WTC11 (cell line): Measurements from ENCODE around the gene FANCC. TPM values are rescaled to one million over a fixed set of nuclear protein-coding genes. Genes with fewer than 3 reads are reported as not detected.

ENCODE experiments used
- ATAC-seq: fragments of 200-7000 bp; cut with Tn5 transposase; 2 replicates; pipeline ENCODE4 v1.10.0; 2021; ENCODE audit warnings: mild to moderate bottlenecking, moderate library complexity
- CTCF ChIA-PET: fragments of 300-600 bp; sonication (Branson Sonifier 250); formaldehyde crosslinking; loops from one replicate; lab custom pipeline; 2021; ENCODE audit warnings: antibody characterized with exemption; lab: Charles Lee
- POLR2A ChIA-PET: fragments of 350-600 bp; sonication (Branson Sonifier 250); formaldehyde crosslinking; loops from one replicate; lab custom pipeline; 2021; ENCODE audit warnings: antibody characterized with exemption; lab: Charles Lee
- DNase-seq: peaks from one replicate; pipeline ENCODE4 v3.0.0; 2021; ENCODE audit warnings: low spot score
- H3K27ac Mint-ChIP-seq: 2 replicates; pipeline ENCODE4 v1.8.0; 2021; ENCODE audit warnings: mixed read lengths
- H3K27me3 Mint-ChIP-seq: 2 replicates; pipeline ENCODE4 v1.8.0; 2021; ENCODE audit warnings: low read depth, mild to moderate bottlenecking, moderate library complexity, mixed read lengths
- H3K36me3 Mint-ChIP-seq: 2 replicates; pipeline ENCODE4 v1.8.0; 2021; ENCODE audit warnings: mixed read lengths
- H3K4me1 Mint-ChIP-seq: 2 replicates; pipeline ENCODE4 v1.8.0; 2022; ENCODE audit warnings: mixed read lengths
- H3K4me3 Mint-ChIP-seq: 2 replicates; pipeline ENCODE4 v1.8.0; 2021; ENCODE audit warnings: mild to moderate bottlenecking, moderate library complexity, mixed read lengths
- H3K9me3 Mint-ChIP-seq: 2 replicates; pipeline ENCODE4 v1.8.0; 2021; ENCODE audit warnings: mixed read lengths
- CREB1 ChIP-seq: sonication (generic); formaldehyde crosslinking; IDR thresholded peaks from 2 replicates; pipeline ENCODE4 v1.8.0; 2023; ENCODE audit warnings: mild to moderate bottlenecking, missing genetic modification reagents
- JAZF1 ChIP-seq: fragments of 250-450 bp; sonication (Bioruptor Pico); IDR thresholded peaks from 2 replicates; pipeline ENCODE4 v1.9.0; 2021; ENCODE audit warnings: moderate library complexity, mild to moderate bottlenecking, inconsistent platforms
- NFYB ChIP-seq: sonication (generic); formaldehyde crosslinking; conservative IDR thresholded peaks from 2 replicates; pipeline ENCODE4 v1.8.0; 2022; ENCODE audit warnings: low read depth, missing genetic modification reagents
- NR1H2 ChIP-seq: sonication (generic); formaldehyde crosslinking; IDR thresholded peaks from 2 replicates; pipeline ENCODE4 v1.9.0; 2021; ENCODE audit warnings: mild to moderate bottlenecking, moderate library complexity, missing genetic modification reagents
- NR3C1 ChIP-seq: sonication (generic); formaldehyde crosslinking; conservative IDR thresholded peaks from 2 replicates; pipeline ENCODE4 v1.8.1; 2023; ENCODE audit warnings: low read depth, mild to moderate bottlenecking, missing genetic modification reagents
- OVOL2 ChIP-seq: fragments of 250-450 bp; sonication (Bioruptor Pico); IDR thresholded peaks from 2 replicates; pipeline ENCODE4 v1.9.0; 2021; ENCODE audit warnings: mild to moderate bottlenecking, borderline replicate concordance
- PRRX2 ChIP-seq: fragments of 250-450 bp; sonication (Bioruptor Pico); IDR thresholded peaks from 2 replicates; pipeline ENCODE4 v1.8.0; 2021; ENCODE audit warnings: mild to moderate bottlenecking
- SMAD3 ChIP-seq: sonication (generic); formaldehyde crosslinking; IDR thresholded peaks from 2 replicates; pipeline ENCODE4 v1.8.0; 2022; ENCODE audit warnings: missing genetic modification reagents, mild to moderate bottlenecking, borderline replicate concordance
- SP1 ChIP-seq: sonication (generic); formaldehyde crosslinking; conservative IDR thresholded peaks from 2 replicates; pipeline ENCODE4 v1.8.1; 2022; ENCODE audit warnings: missing genetic modification reagents
- TEAD1 ChIP-seq: sonication (generic); formaldehyde crosslinking; IDR thresholded peaks from 2 replicates; pipeline ENCODE4 v1.8.0; 2022; ENCODE audit warnings: mild to moderate bottlenecking, missing genetic modification reagents
- TEAD4 ChIP-seq: sonication (generic); formaldehyde crosslinking; IDR thresholded peaks from 2 replicates; pipeline ENCODE4 v1.8.0; 2022; ENCODE audit warnings: mild to moderate bottlenecking, missing genetic modification reagents
- ZBTB21 ChIP-seq: sonication (generic); formaldehyde crosslinking; IDR thresholded peaks from 2 replicates; pipeline ENCODE4 v1.8.1; 2023; ENCODE audit warnings: mild to moderate bottlenecking, missing genetic modification reagents, borderline replicate concordance
- ZNF232 ChIP-seq: sonication (generic); formaldehyde crosslinking; IDR thresholded peaks from 2 replicates; pipeline ENCODE4 v1.8.0; 2022; ENCODE audit warnings: mild to moderate bottlenecking, missing genetic modification reagents
- ZNF263 ChIP-seq: sonication (generic); formaldehyde crosslinking; IDR thresholded peaks from 2 replicates; pipeline ENCODE4 v1.8.1; 2022; ENCODE audit warnings: low read depth, mild to moderate bottlenecking, moderate library complexity, missing genetic modification reagents
- ZNF396 ChIP-seq: fragments of 250-450 bp; sonication (Bioruptor Pico); IDR thresholded peaks from 2 replicates; pipeline ENCODE4 v1.8.0; 2021; ENCODE audit warnings: mild to moderate bottlenecking, moderate library complexity, borderline replicate concordance
- total RNA-seq: library from RNA; stranded (reverse); gene quantifications from 3 replicates; pipeline ENCODE4 v1.2.3, GENCODE V29; 2021
- TF ChIP-seq, protein P1 (sequence below): sonication (generic); formaldehyde crosslinking; IDR thresholded peaks from 2 replicates; pipeline ENCODE4 v1.8.0; 2022; ENCODE audit warnings: missing genetic modification reagents
- TF ChIP-seq, protein P2 (sequence below): sonication (generic); formaldehyde crosslinking; IDR thresholded peaks from 2 replicates; pipeline ENCODE4 v1.8.1; 2022; ENCODE audit warnings: low read depth, mild to moderate bottlenecking, moderate library complexity, missing genetic modification reagents, borderline replicate concordance
- TF ChIP-seq, protein P3 (sequence below): fragments of 250-450 bp; sonication (Bioruptor Pico); IDR thresholded peaks from 2 replicates; pipeline ENCODE4 v1.9.0; 2021; ENCODE audit warnings: mild to moderate bottlenecking
- TF ChIP-seq, protein P4 (sequence below): fragments of 250-450 bp; sonication (Bioruptor Pico); IDR thresholded peaks from 2 replicates; pipeline ENCODE4 v1.8.0; 2021; ENCODE audit warnings: mild to moderate bottlenecking
- TF ChIP-seq, protein P5 (sequence below): sonication (generic); formaldehyde crosslinking; IDR thresholded peaks from 2 replicates; pipeline ENCODE4 v1.8.1; 2022; ENCODE audit warnings: mild to moderate bottlenecking, moderate library complexity, missing genetic modification reagents
- TF ChIP-seq, protein P6 (sequence below): sonication (generic); formaldehyde crosslinking; IDR thresholded peaks from 2 replicates; pipeline ENCODE4 v1.8.1; 2022; ENCODE audit warnings: missing genetic modification reagents, borderline replicate concordance
- TF ChIP-seq, protein P7 (sequence below): fragments of 250-450 bp; sonication (Bioruptor Pico); conservative IDR thresholded peaks from 2 replicates; pipeline ENCODE4 v1.9.0; 2021; ENCODE audit warnings: mild to moderate bottlenecking

FANCC gene
- total RNA-seq, 1 experiment from 2014 or later, result 10.9 TPM

DNA sequence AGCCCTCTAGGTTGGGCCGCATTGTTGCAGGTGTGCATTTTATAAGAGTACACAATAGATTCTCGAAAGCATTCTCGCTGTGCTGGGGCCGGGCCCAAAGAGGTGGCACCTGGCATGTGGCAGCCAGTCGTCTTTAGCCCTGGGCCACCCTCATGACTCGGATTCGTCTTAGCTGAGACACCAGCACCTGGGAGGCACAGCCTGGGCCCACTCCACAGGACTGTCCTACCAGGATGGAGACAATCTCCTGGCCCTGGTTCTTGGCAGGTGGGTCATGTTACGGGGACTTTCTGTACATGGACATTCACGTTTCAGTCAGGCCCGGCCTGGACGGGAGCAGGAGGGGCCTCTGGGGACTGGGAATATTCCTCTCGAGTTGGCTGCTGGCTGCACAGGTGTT is 212.5 kb downstream of the FANCC start:
- no peaks in the 10 kb centered on the region for H3K9me3 Mint-ChIP-seq
- TF ChIP-seq, protein P1, sequence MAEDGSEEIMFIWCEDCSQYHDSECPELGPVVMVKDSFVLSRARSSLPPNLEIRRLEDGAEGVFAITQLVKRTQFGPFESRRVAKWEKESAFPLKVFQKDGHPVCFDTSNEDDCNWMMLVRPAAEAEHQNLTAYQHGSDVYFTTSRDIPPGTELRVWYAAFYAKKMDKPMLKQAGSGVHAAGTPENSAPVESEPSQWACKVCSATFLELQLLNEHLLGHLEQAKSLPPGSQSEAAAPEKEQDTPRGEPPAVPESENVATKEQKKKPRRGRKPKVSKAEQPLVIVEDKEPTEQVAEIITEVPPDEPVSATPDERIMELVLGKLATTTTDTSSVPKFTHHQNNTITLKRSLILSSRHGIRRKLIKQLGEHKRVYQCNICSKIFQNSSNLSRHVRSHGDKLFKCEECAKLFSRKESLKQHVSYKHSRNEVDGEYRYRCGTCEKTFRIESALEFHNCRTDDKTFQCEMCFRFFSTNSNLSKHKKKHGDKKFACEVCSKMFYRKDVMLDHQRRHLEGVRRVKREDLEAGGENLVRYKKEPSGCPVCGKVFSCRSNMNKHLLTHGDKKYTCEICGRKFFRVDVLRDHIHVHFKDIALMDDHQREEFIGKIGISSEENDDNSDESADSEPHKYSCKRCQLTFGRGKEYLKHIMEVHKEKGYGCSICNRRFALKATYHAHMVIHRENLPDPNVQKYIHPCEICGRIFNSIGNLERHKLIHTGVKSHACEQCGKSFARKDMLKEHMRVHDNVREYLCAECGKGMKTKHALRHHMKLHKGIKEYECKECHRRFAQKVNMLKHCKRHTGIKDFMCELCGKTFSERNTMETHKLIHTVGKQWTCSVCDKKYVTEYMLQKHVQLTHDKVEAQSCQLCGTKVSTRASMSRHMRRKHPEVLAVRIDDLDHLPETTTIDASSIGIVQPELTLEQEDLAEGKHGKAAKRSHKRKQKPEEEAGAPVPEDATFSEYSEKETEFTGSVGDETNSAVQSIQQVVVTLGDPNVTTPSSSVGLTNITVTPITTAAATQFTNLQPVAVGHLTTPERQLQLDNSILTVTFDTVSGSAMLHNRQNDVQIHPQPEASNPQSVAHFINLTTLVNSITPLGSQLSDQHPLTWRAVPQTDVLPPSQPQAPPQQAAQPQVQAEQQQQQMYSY (CRISPR knock-in tag), result no peak
- TF ChIP-seq, protein P2, sequence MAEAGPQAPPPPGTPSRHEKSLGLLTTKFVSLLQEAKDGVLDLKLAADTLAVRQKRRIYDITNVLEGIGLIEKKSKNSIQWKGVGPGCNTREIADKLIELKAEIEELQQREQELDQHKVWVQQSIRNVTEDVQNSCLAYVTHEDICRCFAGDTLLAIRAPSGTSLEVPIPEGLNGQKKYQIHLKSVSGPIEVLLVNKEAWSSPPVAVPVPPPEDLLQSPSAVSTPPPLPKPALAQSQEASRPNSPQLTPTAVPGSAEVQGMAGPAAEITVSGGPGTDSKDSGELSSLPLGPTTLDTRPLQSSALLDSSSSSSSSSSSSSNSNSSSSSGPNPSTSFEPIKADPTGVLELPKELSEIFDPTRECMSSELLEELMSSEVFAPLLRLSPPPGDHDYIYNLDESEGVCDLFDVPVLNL (CRISPR knock-in tag), result no peak
- TF ChIP-seq TEAD1 (CRISPR knock-in tag), result no peak
- TF ChIP-seq, all 79 proteins: peak for 0
- Mint-ChIP-seq H3K27ac (0 out of 2 replicates have a peak overlapping the region, but pooled peaks have one; percentile 7), H3K4me1 (peaks cover 13% of the 10 kb centered on the region), H3K27me3 (no peaks in the 10 kb centered on the region), H3K36me3 (0 out of 2 replicates have a peak, but pooled peaks cover 4% of the 10 kb centered on the region), H3K4me3 (no peak overlapping the region)
- CTCF ChIA-PET, result interaction anchor here (4.0 kb wide), 1 partner anchor 27 kb away, joined by 25 read pairs; no protein-coding TSS in a partner anchor
- no peak for DNase-seq
- POLR2A ChIA-PET, result no interaction called here
- no peak for ATAC-seq

DNA sequence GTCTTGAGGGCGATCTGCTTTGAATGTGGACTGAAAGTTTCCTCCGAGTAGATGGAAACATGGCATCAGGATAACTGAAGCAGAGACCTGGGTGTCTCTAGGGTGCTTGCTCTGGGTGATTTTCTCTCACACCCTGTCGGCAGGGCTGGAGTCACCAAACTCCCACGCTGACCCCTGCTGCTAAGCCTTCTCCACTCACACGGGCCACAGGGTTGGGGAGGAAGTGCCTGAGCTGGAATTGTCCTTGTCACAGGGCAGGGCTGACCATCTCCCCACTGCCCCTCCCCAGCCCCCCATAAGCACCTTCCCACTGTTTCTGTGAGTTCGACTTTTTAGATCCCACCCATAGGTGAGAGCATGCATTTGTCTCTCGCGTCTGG is 212.9 kb downstream of the FANCC start:
- Mint-ChIP-seq H3K27me3 (no peaks in the 10 kb centered on the region), H3K9me3 (no peaks in the 10 kb centered on the region), H3K36me3 (0 out of 2 replicates have a peak, but pooled peaks cover 4% of the 10 kb centered on the region), H3K4me1 (peaks cover 13% of the 10 kb centered on the region), H3K4me3 (no peak overlapping the region), H3K27ac (0 out of 2 replicates have a peak overlapping the region, but pooled peaks have one; percentile 7)
- CTCF ChIA-PET, result interaction anchor here (0.6 to 4.0 kb wide), 3 partner anchors 12 to 27 kb away, joined by 3 to 25 read pairs (median 17); no protein-coding TSS in a partner anchor
- POLR2A ChIA-PET, result no interaction called here
- ATAC-seq (no peak), DNase-seq (no peak)
- TF ChIP-seq ZNF232 (CRISPR knock-in tag), result no peak
- no peak for TF ChIP-seq SMAD3 (CRISPR knock-in tag)
- TF ChIP-seq, protein P3, sequence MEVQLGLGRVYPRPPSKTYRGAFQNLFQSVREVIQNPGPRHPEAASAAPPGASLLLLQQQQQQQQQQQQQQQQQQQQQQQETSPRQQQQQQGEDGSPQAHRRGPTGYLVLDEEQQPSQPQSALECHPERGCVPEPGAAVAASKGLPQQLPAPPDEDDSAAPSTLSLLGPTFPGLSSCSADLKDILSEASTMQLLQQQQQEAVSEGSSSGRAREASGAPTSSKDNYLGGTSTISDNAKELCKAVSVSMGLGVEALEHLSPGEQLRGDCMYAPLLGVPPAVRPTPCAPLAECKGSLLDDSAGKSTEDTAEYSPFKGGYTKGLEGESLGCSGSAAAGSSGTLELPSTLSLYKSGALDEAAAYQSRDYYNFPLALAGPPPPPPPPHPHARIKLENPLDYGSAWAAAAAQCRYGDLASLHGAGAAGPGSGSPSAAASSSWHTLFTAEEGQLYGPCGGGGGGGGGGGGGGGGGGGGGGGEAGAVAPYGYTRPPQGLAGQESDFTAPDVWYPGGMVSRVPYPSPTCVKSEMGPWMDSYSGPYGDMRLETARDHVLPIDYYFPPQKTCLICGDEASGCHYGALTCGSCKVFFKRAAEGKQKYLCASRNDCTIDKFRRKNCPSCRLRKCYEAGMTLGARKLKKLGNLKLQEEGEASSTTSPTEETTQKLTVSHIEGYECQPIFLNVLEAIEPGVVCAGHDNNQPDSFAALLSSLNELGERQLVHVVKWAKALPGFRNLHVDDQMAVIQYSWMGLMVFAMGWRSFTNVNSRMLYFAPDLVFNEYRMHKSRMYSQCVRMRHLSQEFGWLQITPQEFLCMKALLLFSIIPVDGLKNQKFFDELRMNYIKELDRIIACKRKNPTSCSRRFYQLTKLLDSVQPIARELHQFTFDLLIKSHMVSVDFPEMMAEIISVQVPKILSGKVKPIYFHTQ (CRISPR knock-in tag), result no peak
- TF ChIP-seq ZNF263, result no peak
- TF ChIP-seq SP1 (CRISPR knock-in tag), result no peak
- no peak for TF ChIP-seq NR3C1 (CRISPR knock-in tag)
- TF ChIP-seq ZBTB21, result no peak
- no peak for TF ChIP-seq ZNF396 (CRISPR knock-in tag)
- TF ChIP-seq, protein P4, sequence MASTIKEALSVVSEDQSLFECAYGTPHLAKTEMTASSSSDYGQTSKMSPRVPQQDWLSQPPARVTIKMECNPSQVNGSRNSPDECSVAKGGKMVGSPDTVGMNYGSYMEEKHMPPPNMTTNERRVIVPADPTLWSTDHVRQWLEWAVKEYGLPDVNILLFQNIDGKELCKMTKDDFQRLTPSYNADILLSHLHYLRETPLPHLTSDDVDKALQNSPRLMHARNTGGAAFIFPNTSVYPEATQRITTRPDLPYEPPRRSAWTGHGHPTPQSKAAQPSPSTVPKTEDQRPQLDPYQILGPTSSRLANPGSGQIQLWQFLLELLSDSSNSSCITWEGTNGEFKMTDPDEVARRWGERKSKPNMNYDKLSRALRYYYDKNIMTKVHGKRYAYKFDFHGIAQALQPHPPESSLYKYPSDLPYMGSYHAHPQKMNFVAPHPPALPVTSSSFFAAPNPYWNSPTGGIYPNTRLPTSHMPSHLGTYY (CRISPR knock-in tag), result no peak
- no peak for TF ChIP-seq NR1H2 (CRISPR knock-in tag)
- TF ChIP-seq CREB1 (CRISPR knock-in tag), result no peak
- TF ChIP-seq JAZF1 (CRISPR knock-in tag), result no peak
- no peak for TF ChIP-seq TEAD4
- TF ChIP-seq PRRX2 (CRISPR knock-in tag), result no peak
- TF ChIP-seq, protein P5, sequence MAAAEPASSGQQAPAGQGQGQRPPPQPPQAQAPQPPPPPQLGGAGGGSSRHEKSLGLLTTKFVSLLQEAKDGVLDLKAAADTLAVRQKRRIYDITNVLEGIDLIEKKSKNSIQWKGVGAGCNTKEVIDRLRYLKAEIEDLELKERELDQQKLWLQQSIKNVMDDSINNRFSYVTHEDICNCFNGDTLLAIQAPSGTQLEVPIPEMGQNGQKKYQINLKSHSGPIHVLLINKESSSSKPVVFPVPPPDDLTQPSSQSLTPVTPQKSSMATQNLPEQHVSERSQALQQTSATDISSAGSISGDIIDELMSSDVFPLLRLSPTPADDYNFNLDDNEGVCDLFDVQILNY (CRISPR knock-in tag), result no peak
- TF ChIP-seq, protein P6, sequence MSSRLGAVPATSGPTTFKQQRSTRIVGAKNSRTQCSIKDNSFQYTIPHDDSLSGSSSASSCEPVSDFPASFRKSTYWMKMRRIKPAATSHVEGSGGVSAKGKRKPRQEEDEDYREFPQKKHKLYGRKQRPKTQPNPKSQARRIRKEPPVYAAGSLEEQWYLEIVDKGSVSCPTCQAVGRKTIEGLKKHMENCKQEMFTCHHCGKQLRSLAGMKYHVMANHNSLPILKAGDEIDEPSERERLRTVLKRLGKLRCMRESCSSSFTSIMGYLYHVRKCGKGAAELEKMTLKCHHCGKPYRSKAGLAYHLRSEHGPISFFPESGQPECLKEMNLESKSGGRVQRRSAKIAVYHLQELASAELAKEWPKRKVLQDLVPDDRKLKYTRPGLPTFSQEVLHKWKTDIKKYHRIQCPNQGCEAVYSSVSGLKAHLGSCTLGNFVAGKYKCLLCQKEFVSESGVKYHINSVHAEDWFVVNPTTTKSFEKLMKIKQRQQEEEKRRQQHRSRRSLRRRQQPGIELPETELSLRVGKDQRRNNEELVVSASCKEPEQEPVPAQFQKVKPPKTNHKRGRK (CRISPR knock-in tag), result no peak
- no peak for TF ChIP-seq OVOL2 (CRISPR knock-in tag)
- no peak for TF ChIP-seq NFYB (CRISPR knock-in tag)
- TF ChIP-seq, protein P7, sequence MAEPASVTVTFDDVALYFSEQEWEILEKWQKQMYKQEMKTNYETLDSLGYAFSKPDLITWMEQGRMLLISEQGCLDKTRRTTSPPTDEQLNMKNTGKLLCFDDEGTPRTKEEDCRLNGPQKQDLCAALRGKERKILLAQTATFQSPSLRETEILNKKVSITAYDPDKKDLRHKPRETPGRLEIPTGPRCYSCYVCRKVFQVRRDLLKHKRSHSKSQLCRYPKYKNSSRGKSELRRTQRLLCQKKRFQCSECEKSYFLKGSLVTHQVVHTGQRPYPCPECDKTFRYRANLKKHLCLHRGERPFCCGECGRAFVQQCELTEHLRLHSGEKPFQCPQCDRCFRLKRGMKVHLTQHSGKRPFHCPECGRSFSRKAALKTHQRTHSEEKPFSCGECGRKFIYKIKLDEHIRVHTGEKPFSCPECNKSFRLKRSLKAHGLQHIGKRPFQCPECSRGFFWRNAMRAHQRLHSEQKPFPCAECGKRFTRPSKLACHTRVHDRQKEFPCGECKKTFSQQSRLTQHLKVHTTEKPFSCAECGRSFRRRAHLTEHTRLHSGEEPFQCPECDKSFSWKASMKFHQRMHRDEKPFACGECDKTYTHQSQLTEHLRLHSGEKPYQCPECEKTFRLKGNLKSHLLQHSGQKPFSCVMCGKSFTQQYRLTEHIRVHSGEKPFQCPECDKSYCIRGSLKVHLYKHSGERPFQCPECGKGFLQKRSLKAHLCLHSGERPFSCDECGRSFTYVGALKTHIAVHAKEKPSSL (CRISPR knock-in tag), result no peak
